HG03457 (cell line): ENCODE results near the gene CNGA1.
"Not testable (repeated sequence)": the region's sequence is repeated elsewhere in the genome, so short reads cannot be mapped to it uniquely, and the experiment has no call there.

Source experiments
- ATAC-seq: cut with Tn5 transposase; IDR thresholded peaks from one replicate; pipeline ENCODE4 v1.9.1; 2021; ENCODE audit warnings: moderate number of reproducible peaks; ENCODE audit not compliant: unreplicated experiment

Gene CNGA1

GRCh38 chr4:47974566-47974965 lies 41.9 kb downstream of the CNGA1 start:
- no peak for ATAC-seq

DNA sequence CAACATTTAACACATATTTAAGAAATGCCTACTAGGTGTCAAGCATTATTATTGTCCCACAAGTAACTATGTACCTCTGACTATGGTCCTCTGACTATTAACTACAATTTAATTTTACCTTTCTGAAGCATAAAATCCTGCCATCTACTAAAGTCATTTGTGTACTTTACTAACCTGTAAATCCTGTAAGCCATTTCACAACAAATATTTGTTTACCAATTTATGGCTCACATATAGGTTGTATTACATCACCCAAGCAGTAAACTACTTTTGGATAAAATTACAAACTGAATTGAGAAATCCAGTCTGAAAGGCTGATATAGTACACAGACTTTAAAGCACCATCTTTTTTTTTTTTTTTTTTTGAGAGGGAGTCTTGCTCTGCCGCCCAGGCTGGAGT lies 43.8 kb downstream of the CNGA1 start:
- ATAC-seq: no peak

DNA sequence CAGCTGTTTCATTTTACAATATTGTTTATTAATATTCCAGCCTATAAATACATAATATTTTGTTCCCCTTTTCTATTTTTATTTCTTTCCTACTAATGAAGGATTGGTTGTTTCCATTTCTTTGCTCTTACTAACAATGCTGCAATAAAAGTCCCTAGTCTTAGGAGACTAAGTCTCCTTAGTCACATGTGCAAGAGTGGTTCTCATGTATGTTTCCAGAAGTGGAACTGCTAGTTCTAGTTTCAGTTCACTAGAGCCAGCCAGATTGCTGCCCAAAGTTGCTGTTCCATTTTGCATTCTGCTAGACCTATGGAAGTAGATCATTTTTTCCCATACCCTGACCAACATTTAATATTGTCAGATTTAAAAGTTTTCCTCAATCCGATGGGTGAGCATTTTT lies 44.3 kb downstream of the CNGA1 start:
- ATAC-seq: peak; percentile 63

DNA sequence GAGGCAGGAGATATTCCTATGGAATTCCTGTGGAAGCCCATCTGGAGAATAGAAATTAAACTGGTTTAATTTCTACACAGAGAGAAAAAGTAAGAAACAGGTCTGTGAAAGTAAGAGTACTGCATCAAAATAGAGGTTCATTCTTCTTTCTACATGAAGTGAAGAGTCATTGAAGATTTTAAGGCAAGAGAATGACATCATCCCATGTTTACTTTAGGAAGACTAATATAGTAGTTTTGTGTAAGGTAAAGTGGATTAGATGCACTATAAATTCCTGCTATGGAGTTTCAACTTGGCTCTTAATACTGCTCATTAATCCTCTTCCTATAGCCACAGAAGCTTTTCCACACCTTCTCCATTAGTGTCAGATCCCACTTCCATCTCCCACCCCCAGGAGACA lies 47.6 kb downstream of the CNGA1 start:
- no peak for ATAC-seq

GRCh38 chr4:47954677-47955076 lies 61.8 kb downstream of the CNGA1 start:
- no peak for ATAC-seq

DNA sequence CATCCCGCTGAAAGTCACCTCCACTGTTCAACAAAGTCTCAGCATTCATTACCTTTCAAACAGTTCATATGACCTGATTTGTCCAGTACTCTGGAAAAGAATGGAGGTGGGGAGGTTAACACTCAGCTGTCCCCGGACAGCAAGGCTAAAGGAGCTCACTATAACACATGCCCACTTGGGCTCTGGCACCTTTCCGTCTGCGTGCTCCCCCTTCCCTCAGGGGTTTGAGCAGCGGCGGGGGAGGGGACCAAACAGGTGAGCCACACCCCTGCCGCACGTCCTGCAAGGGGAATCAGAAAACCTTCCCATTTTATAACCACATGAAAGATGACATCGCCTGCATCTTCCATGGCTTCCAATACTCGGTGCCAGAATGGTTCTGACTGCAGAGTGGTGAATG lies 62.2 kb downstream of the CNGA1 start:
- no peak for ATAC-seq

DNA sequence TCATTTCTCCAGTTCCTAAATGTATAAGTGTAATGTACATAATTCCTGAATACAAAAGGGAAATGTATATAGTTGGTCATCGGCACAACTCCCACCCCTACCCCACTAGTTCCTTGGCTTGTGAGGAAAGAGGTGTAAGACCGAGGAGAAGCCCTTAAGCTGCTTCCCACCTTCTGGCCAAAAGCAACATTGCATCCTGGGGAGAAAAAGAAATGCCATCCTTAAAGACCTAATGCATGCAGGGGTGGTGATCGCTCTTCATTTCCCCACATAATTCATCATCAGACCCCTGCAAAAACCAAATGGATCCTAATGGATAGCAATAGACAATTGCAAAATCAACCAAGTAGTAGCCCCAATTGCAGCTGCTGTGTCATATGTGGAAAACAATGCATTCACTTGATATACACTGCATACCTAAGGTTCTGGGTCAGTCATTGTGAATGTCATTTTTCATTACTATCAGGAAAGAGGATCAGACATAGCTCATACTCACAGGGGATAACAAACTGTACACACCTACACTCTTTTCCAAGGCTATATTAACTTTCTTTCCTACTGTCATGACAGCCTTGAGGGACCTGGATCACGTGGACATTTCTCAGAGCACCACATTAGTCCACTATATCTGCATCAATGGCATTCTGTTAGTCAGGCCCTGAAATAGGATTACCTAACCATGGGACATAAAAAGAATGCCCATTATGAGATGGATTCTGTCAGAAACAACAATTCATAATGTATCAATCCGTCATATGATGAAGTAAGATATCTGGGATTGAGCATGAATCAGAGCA lies 70.4 kb downstream of the CNGA1 start:
- no peak for ATAC-seq

- no peak for ATAC-seq
Observed at GRCh38 chr4:47942081-47942819, 74.2 kb downstream of the CNGA1 start.

GRCh38 chr4:47939456-47939855 lies 77.0 kb downstream of the CNGA1 start:
- ATAC-seq: no peak

GRCh38 chr4:47936336-47936735 lies 80.1 kb downstream of the CNGA1 start:
- ATAC-seq: no peak

DNA sequence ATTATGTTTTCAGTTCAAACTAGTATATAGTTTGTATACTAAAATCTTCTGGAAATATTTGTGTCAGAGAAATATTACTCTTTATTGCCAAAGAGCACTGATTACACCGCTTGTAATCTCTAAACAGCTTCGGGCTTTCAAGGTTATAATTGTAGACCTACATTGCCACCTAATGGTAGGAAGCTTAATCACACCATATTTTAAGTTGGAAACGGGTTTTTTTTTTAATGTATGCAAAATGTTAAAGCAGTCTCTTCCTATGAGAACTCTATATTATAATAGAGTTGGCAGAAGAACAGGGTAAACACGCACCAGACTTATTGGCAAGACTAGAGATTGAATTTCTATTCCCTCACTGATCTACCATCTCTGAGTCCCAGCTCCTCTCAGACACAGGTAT lies 82.6 kb downstream of the CNGA1 start:
- ATAC-seq: no peak

DNA sequence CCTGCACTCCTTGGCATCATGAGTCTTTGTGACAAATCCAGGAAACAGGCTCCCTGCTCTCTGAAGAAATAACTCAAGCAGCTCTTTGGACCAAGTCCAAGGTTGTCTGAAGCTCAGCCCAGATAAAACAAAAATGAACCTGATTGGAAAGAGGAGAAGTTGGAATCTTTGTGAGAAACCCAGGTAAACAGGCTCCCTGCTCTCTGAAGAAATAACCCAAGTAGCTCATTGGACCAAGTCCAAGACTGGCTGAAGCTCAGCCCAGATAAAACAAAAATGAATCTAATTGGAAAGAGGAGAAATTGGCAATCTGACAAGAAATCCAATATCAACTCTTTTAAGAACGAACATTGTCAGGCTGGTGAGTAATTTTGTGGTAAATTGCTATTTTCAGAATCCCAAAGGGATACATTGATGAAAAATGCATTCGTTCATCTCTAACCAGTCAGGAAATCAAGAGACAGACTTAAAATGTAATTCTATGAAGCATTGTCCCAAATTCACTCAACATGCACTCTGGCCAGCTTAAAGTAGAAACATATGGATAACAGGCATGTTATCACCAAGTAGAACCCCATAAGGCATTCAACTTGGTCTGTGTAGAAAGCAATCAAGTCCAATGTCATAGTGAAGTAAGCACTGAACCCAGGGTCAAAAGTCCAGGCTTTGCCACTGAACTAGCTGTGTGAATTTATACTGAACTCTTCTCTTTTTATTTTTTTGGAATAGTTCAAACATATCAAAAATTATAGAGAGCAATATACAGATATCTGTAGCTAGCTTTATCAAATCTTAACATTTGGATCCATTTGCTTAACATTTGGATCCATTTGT lies 85.3 kb downstream of the CNGA1 start:
- ATAC-seq: no peak

- no peak for ATAC-seq
Observed at GRCh38 chr4:47929682-47930201, 86.7 kb downstream of the CNGA1 start.

DNA sequence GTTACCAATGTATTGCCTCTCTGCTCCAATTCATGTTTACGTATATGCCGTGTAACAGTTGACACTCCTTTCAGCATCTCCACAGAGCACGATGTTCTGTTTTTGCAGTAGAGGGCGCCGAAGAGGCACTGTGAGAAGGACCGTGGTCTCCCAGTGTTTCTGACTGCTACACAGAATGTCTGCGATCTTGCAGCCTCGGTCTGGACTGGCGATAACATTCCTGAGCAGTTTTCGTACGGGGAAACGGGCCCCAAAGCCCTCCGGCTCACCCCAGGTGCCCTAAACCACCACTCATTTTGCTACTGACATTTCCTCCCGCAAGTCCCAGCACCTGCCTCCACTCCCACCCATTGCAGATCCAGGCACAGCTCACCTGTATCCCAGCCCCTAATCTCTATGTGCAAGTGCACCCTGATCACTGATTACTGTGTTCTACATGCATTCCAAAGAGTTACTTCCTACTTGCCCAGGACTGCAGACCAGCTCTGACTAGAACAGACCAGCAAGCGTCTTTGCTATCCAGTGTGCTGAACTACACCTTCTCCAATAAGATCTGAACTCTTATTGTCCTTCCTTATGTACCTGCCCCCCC lies 89.7 kb downstream of the CNGA1 start:
- peak; percentile 75 for ATAC-seq

GRCh38 chr4:47923261-47923608 lies 93.2 kb downstream of the CNGA1 start:
- not testable (repeated sequence) for ATAC-seq

DNA sequence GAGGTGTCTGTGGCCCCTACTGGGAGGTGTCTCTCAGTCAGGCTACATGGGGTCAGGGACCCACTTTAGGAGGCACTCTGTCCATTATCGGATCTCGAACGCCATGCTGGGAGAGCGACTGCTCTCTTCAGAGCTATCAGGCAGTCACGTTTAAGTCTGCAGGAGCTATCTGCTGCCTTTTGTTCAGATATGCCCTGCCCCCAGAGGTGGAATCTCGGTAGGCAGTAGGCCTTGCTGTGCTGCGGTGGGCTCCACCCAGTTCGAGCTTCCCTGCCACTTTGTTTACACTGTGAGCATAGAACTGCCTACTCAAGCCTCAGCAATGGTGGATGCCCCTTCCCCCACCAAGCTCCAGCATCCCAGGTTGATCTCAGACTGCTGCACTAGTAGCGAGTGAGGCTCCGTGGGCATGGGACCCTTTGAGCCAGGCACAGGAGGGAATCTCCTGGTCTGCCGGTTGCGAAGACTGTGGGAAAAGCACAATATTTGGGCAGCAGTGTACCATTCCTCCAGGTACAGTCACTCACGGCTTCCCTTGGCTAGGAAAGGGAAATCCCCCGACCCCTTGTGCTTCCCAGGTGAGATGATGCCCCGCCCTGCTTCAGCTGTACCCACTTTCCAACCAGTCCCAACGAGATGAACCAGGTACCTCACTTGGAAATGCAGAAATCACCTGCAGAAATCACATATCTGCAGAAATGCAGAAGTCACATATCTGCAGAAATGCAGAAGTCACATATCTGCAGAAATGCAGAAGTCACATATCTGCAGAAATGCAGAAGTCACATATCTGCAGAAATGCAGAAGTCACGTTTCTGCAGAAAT lies 93.8 kb downstream of the CNGA1 start:
- not testable (repeated sequence) for ATAC-seq

GRCh38 chr4:47917163-47917562 lies 99.3 kb downstream of the CNGA1 start:
- not testable (repeated sequence) for ATAC-seq

DNA sequence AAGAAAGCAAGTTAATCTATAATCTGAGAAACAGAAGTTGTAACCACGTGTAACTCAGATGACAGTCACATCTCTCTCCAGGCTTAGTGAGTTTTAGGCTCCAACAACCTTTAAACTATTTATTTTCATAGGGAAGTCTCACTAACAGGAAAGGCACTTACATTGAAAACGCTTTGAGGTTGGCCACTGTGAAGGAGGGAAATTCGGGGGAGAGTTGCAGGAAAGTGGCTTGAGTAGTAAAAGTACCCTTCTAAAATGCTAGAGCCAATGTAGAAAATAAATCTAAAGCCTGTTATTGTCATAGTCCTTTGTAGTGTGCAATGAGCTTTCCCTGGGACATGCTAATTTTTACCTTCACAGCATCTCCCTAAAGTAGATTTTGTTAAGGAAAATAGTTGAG lies 101.1 kb downstream of the CNGA1 start:
- no peak for ATAC-seq

- ATAC-seq: no peak
Observed at GRCh38 chr4:47914926-47915237, 101.6 kb downstream of the CNGA1 start.

GRCh38 chr4:47914220-47914925 lies 102.1 kb downstream of the CNGA1 start, which contains the start of gene NFXL1:
Gene NFXL1 (minus strand): TSS chr4:47914583. CDS start chr4:47914203, 380 bp downstream.
- ATAC-seq: peak; percentile 99
